Hippocampal formation (tissue), 2 donors: Measurements from ENCODE around the gene PYGO2.
"Not testable (repeated sequence)": the region's sequence is repeated elsewhere in the genome, so short reads cannot be mapped to it uniquely, and the experiment has no call there.

Experiments used
- DNase-seq, 2 donors: peaks; one replicate each; lab custom pipeline; 2025; lab: John Stamatoyannopoulos, UW

The PYGO2 gene

DNA sequence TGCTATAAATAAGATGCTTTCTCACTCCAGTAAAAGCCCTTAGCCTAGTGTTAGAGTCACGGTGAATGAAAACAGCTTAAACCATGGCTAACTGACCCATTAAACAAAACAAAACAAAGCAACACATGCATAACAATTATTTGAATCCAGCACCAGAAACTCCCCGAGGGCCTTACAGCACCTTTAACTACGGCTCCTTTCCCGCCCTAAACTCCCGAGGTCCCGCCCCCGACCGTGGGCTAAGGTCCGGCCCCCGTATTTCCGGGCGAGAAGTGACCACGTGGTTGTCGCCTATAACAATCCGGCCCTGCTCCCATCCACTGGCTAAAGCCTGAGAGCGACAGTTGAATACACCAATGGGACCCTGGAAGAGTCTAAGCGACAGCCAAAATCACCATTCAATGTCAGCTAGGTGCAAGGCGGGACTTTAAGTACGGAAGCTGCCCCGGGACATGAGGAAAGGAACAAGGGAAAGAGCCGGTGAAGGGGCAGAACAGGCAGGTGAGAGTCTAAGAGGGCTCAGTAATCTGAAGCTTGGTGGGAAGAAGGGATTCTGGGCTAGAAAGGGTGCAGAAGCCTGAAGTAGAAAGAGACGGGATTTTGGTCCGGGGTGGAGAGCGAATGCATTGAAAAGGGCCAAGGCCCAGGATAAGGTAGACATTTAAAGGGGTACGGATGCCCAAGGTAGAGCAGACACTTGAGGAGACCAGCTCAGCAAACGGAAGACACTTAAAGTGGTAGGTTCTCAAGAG lies 21.5 kb upstream of the PYGO2 start, which contains the start of gene FLAD1:
Gene FLAD1, plus strand, starts transcription at position 448 of the 752 bp plus-strand sequence. CDS start 351 bp downstream, outside the sequence.
- DNase-seq = peak; percentile 96 to 99

- no peak for DNase-seq
Measured at GRCh38 chr1:154982341-154982740, 20.8 kb upstream of the PYGO2 start.

DNA sequence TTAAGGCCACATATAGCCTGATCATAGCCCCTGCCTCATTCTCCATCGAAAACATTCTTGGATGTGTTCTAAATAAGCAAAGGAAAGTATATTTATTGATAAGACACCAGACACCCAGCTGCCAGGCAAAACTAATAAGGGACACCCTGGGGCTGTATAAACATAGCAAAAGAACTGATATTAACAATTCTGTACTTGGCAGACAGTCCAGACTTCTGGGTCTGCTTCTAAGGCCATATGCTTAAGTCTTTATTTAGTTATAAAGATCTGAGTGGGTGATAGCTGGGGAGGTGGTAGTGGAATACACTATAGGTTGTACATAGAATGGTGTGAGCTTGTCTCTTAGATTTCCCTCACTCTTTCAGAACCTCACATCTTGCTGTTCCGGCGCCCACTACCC lies 16.8 kb upstream of the PYGO2 start:
- DNase-seq = no peak

DNA sequence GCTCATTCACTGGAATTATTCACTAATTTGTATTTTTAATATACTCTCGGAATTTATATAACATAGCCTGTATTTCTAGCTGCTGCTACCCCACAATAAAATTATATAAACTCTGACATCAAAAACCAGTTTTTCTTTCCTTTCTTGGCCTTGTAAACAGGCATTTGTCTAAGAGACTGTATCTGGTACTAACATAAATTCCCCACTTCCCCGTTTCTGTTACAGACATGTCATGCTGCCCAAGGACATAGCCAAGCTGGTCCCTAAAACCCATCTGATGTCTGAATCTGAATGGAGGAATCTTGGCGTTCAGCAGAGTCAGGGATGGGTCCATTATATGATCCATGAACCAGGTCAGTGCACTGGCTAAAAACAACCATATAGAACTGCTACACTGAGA lies 16.2 kb upstream of the PYGO2 start:
- not testable (repeated sequence) for DNase-seq

- DNase-seq = no peak
Measured at GRCh38 chr1:154975409-154976059, 14.0 kb upstream of the PYGO2 start.

- peak; percentile 87 to 90 for DNase-seq
Measured at GRCh38 chr1:154974808-154975408, 13.3 kb upstream of the PYGO2 start.

GRCh38 chr1:154974102-154974807 lies 12.7 kb upstream of the PYGO2 start, which contains the start of gene CKS1B:
Gene CKS1B (plus strand): TSS chr1:154974681. CDS start chr1:154974746, 65 bp downstream.
- DNase-seq = peak; percentile 98 to 99

GRCh38 chr1:154973344-154974101 lies 11.9 kb upstream of the PYGO2 start:
- DNase-seq = peak; percentile 59 to 61

DNA sequence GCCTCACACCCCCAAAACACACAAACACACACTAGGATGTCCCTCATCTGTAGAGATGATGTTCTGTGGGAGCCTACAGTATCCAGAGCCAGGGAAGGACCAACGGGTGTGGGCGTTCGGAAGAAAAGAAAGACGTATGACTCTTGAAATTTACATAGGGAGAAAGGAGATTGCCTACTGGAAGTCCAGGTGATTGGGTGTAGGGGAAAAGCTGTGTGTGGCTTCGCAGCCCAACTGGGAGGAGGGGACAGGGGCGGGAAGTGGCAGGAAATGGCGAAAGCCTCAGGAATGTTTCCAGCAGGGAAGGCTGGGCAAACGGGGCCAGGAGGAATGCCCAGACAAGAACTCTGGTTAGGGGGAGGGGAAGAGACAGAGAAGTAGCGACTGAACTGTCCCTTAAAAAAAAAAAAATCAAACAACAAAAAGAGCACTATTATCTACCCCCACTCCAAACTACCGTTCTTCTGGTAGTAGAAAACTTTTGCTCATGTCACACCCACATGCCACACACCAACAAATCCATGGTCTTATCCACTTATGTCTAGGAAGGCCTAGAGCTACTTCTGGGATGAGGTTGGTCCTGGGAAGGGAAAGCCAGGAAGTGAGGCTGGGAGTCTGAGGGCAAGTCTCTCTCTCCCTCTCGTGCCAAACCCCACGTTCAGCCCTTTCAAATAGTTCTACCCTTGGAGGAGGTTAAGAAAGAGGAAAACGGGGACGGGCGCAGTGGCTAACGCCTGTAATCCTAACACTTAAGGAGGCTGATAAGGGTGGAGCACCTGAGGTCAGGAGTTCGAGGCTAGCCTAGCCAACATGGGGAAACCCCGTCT lies 11.1 kb upstream of the PYGO2 start:
- DNase-seq = peak in 1 of 2 donors; percentile 23

DNA sequence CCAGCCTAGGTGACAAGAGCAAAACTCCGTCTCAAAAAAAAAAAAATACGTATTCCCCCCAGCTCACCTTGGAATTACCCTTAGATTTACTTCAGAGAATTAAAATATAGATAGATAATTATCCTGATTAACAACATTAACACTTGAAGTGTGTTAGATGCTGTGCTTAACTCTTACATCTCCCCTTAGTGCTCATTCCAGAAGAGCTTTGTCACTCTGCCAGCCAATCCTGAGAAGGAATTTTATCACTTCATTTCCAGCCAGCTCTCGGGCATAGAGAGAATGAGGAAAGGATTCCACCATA lies 10.6 kb upstream of the PYGO2 start:
- no peak for DNase-seq

DNA sequence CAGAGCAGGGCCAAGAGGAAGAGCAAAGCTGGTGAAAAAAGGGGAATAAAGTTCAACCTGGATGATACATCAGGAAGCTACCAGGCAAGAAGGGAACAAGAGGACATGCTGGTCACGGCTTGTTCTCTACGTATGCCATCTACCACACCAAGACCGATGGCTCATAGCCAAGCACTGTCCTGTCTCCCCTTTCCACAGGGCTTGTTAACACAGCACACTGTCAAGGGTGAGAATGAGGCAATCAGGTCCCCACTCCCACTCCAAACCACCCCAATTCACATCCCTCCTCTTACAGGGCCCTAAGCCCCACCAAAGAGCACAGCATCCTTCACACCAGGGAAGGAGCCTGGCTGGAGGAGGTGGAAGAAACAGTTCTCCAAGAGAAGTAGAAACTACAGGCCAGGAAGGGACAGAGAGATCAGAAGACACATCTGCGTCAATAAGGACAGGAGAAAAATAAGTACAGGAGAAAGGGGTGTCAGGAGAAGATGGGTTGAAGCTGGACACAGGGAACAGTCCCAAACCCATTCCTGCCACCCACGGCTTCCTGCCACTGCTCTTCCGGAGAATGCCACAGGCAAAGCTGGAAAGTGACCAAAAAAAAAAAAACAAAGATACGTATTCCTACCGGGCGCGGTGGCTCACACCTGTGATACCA lies 9.9 kb upstream of the PYGO2 start:
- DNase-seq = no peak

DNA sequence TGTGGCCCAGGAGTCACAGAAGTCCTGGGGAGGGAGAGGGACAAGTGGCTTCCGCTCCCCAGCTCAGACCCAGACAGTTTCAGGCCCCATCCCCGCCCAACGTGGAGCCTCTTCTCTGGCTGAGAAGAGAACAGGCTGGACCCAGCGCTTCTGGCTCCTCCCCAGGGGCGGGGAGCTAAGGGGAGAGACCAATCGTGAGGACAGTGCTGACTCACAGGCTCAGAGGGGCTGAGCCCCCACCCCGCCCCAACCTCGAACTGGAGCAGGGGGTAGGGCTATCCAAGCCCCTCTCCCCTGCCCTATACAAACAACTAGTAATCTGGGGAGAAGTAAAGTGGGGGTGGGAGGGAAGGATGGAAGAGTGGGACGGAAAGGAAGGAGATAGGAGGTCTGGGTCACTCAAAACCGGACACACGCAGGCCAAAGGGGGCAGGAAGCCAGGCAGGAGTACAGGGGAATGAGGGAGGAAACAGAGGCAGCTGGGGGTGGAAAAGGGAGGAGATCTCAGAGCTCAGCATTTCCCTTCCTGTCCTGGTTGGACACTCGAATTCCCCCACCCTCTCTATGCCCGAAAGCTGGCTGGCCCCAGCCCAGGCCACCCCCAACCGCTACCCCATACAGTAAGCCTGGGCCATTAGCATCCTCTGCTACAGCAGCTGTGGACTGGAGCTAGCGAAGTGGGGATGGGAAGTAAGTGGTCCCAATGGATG lies 9.2 kb upstream of the PYGO2 start, which contains the start of gene SHC1:
Gene SHC1, minus strand, starts transcription at position 117 of the 710 bp plus-strand sequence. CDS start 221 bp downstream, outside the sequence.
- DNase-seq = peak; percentile 61 to 78

DNA sequence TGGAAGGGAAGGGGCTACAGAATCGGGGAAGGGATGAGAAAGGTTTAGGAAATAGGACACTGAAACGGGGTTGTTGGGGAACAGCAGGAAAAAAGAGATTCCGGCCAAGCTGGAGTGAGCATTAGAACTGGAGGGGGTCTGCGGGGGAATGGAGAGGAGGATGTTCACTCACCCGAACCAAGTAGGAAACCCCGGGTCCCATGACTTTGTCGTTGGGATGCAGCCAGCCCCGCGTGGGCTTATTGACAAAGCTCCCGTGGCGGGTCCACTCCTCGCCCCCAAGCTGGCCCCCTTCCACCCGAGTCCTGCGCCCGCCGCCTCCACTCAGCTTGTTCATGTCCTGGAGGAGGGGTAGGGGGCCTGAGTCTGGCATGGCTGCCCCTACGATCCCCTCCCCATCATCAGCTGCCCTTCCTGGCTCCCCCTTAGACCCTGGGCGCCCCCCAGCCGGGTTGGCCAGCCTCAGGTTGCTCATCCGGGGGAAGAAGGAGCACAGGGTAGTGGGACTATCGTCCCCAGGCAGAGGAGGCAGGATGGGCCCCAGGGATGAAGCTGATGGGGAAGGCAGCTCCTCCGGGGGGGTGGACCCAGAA lies 8.4 kb upstream of the PYGO2 start:
- DNase-seq = no peak

GRCh38 chr1:154969246-154969645 lies 7.7 kb upstream of the PYGO2 start:
- DNase-seq = no peak

GRCh38 chr1:154968731-154969130 lies 7.1 kb upstream of the PYGO2 start:
- no peak for DNase-seq

DNA sequence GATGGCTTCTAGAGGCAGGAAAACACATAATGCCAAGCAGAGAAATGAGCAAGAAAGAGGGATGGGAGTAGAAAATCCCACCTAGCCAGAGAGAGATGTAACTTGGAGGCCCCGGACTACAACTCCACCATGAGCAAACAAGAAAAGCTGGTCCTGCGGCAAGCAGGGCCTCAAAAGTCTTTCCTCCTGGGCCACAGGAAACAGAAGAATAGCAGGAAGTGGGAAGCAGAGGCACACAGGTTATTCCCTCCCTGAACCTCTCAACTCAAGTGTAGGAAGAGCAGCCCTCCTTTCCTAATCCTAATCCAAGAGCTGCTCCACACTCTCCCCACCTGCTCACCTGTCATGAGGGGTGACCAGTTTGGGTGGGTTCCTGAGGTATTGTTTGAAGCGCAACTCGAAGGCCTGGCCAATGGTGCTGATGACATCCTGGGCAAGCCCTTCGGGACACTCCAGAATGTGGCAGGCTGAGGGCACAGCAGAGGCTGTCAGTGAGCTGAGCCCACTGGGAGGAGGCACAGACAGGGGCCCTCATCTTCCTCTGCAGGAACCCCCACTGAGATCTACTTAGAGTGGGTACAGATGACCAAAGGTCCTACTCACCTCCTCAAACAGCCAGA lies 5.9 kb upstream of the PYGO2 start:
- no peak for DNase-seq

- DNase-seq = no peak
Measured at GRCh38 chr1:154966111-154966510, 4.5 kb upstream of the PYGO2 start.

GRCh38 chr1:154964359-154964758 lies 2.8 kb upstream of the PYGO2 start:
- DNase-seq = no peak

GRCh38 chr1:154963643-154964042 lies 2.1 kb upstream of the PYGO2 start:
- DNase-seq = no peak
